Stimulated activated CD8-positive, alpha-beta memory T cell treated with anti-CD3 and anti-CD28 coated beads, Interleukin-7, amount 100 ng/mL, for 1 hour (primary cell): ENCODE data around the gene ASCC1.
"Not testable (repeated sequence)": the region's sequence is repeated elsewhere in the genome, so short reads cannot be mapped to it uniquely, and the experiment has no call there.

Experiments
- DNase-seq, 2 donors: peaks; one replicate each; pipeline ENCODE4 v3.0.0-alpha.2; 2020; ENCODE audit warnings: low read depth in 2 of 2

The ASCC1 gene

GRCh38 chr10:72249176-72249862, 33.2 kb upstream of the ASCC1 start:
- DNase-seq = not testable (repeated sequence)

GRCh38 chr10:72248468-72249151, 32.5 kb upstream of the ASCC1 start:
- peak; percentile 32 to 47 for DNase-seq

- DNase-seq = no peak
These were observed 30.0 kb upstream of the ASCC1 start for GRCh38 chr10:72245949-72246525.

GRCh38 chr10:72244573-72245038, 28.5 kb upstream of the ASCC1 start:
- no peak for DNase-seq

GRCh38 chr10:72243822-72244437, 27.9 kb upstream of the ASCC1 start:
- no peak for DNase-seq

GRCh38 chr10:72242675-72243074, 26.6 kb upstream of the ASCC1 start:
- DNase-seq = no peak

- no peak for DNase-seq
These were observed 25.7 kb upstream of the ASCC1 start for GRCh38 chr10:72241691-72242252.

- DNase-seq = no peak
These were observed 24.3 kb upstream of the ASCC1 start for GRCh38 chr10:72240371-72240770.

GRCh38 chr10:72239409-72239808, 23.3 kb upstream of the ASCC1 start:
- no peak for DNase-seq

- no peak for DNase-seq
These were observed 22.5 kb upstream of the ASCC1 start for GRCh38 chr10:72238392-72239175.

- no peak for DNase-seq
These were observed 19.6 kb upstream of the ASCC1 start for GRCh38 chr10:72235544-72236279.

GRCh38 chr10:72234560-72235095, 18.6 kb upstream of the ASCC1 start:
- no peak for DNase-seq

GRCh38 chr10:72233621-72234020, 17.5 kb upstream of the ASCC1 start:
- no peak for DNase-seq

- no peak for DNase-seq
These were observed 13.5 kb upstream of the ASCC1 start for GRCh38 chr10:72229261-72230251.

- no peak for DNase-seq
These were observed 12.3 kb upstream of the ASCC1 start for GRCh38 chr10:72228318-72228751.

- DNase-seq = no peak
These were observed 11.8 kb upstream of the ASCC1 start for GRCh38 chr10:72227826-72228225.

- DNase-seq = no peak
These were observed 10.4 kb upstream of the ASCC1 start for GRCh38 chr10:72226418-72227027.

GRCh38 chr10:72224191-72224590, 8.1 kb upstream of the ASCC1 start:
- DNase-seq = not testable (repeated sequence)

GRCh38 chr10:72223743-72224101, 7.6 kb upstream of the ASCC1 start:
- DNase-seq = no peak
